HepG2 (cell line): ENCODE data around the gene SERTAD2. TPM values are rescaled to one million over a fixed set of nuclear protein-coding genes. Genes with fewer than 3 reads are reported as not detected.

Experiments
- CC2D1A ChIP-seq: sonication (generic); formaldehyde crosslinking; IDR thresholded peaks from 2 replicates; pipeline ENCODE4 v1.8.1; 2023; ENCODE audit warnings: mild to moderate bottlenecking, missing genetic modification reagents
- FOXA3 ChIP-seq: IDR thresholded peaks from 2 replicates; pipeline ENCODE4 v1.6.1; 2016; ENCODE audit warnings: missing genetic modification reagents, missing compliant biosample characterization
- KAT7 ChIP-seq: IDR thresholded peaks from 2 replicates; pipeline ENCODE4 v1.6.1; 2018; ENCODE audit warnings: borderline replicate concordance, missing compliant biosample characterization
- MED1 ChIP-seq: sonication (generic); formaldehyde crosslinking; IDR thresholded peaks from 2 replicates; pipeline ENCODE4 v1.4.0; 2020; ENCODE audit warnings: missing genetic modification reagents
- MIXL1 ChIP-seq: IDR thresholded peaks from 2 replicates; pipeline ENCODE4 v1.6.1; 2016
- PTBP1 ChIP-seq: fragments of 200-400 bp; formaldehyde crosslinking; IDR thresholded peaks from 2 replicates; pipeline ENCODE4 v1.6.1; 2018; ENCODE audit warnings: low read length, low read depth; ENCODE audit not compliant: poor library complexity, severe bottlenecking
- TGIF2 ChIP-seq: IDR thresholded peaks from 2 replicates; pipeline ENCODE4 v1.6.1; 2016; ENCODE audit warnings: control low read depth, missing compliant biosample characterization
- ZNF34 ChIP-seq: sonication (generic); formaldehyde crosslinking; IDR thresholded peaks from 2 replicates; pipeline ENCODE4 v1.4.0; 2020; ENCODE audit warnings: mild to moderate bottlenecking, missing genetic modification reagents, borderline replicate concordance
- ZNF451 ChIP-seq: sonication (generic); formaldehyde crosslinking; IDR thresholded peaks from 2 replicates; pipeline ENCODE4 v1.5.0; 2020; ENCODE audit warnings: mild to moderate bottlenecking, missing genetic modification reagents
- polyA plus RNA-seq, 8 experiments: library from polyadenylated mRNA; depleted of rRNA in 3 of 8; stranded (reverse) in 7 of 8; unstranded in 1 of 8; fragments of >200 nt; fragmentation: Illumina TruSeq in 4 of 8; extraction: Trizol in 4 of 8; gene quantifications; 2 replicates each; pipeline versions ENCODE4 v1.2.1 to v1.2.3, GENCODE V29; 2011 to 2016; ENCODE audit warnings: low read depth in 4 of 8, missing spikeins in 1 of 8, mixed read lengths in 1 of 8; ENCODE audit not compliant: insufficient read depth in 1 of 8
- total RNA-seq, 5 experiments: library from RNA; depleted of rRNA; stranded (reverse); fragments of >200 nt; fragmentation: Illumina TruSeq; extraction: Trizol; gene quantifications; 2 replicates each; pipeline ENCODE4 v1.2.3, GENCODE V29; 2016; ENCODE audit warnings: low read depth in 1 of 5
- TF ChIP-seq, protein P1 (sequence below): sonication (generic); formaldehyde crosslinking; IDR thresholded peaks from 2 replicates; pipeline ENCODE4 v1.5.1; 2020; ENCODE audit warnings: missing genetic modification reagents, mild to moderate bottlenecking, borderline replicate concordance
- TF ChIP-seq, protein P2 (sequence below): sonication (generic); formaldehyde crosslinking; IDR thresholded peaks from 2 replicates; pipeline ENCODE4 v1.8.0; 2022; ENCODE audit warnings: missing genetic modification reagents, mild to moderate bottlenecking, borderline replicate concordance
- TF ChIP-seq, protein P3 (sequence below): fragments of 450-650 bp; IDR thresholded peaks from 2 replicates; pipeline ENCODE4 v1.6.1; 2017
- TF ChIP-seq, protein P4 (sequence below): sonication (generic); formaldehyde crosslinking; IDR thresholded peaks from 2 replicates; pipeline ENCODE4 v1.4.0; 2020; ENCODE audit warnings: missing genetic modification reagents
- TF ChIP-seq, protein P5 (sequence below): IDR thresholded peaks from 2 replicates; pipeline ENCODE4 v1.6.1; 2018; ENCODE audit warnings: missing genetic modification reagents, mild to moderate bottlenecking, missing compliant biosample characterization
- TF ChIP-seq, protein P6 (sequence below): sonication (generic); formaldehyde crosslinking; IDR thresholded peaks from 2 replicates; pipeline ENCODE4 v1.8.0; 2022; ENCODE audit warnings: mild to moderate bottlenecking, missing genetic modification reagents; ENCODE audit not compliant: insufficient replicate concordance
- TF ChIP-seq, protein P7 (sequence below): conservative IDR thresholded peaks from 2 replicates; pipeline ENCODE4 v1.6.1; 2018; ENCODE audit warnings: missing genetic modification reagents
- TF ChIP-seq, protein P8 (sequence below): sonication (generic); formaldehyde crosslinking; IDR thresholded peaks from 2 replicates; pipeline ENCODE4 v1.8.0; 2022; ENCODE audit warnings: mild to moderate bottlenecking, missing genetic modification reagents, moderate library complexity

The SERTAD2 gene
- total and polyA plus RNA-seq, 2 of the 13 experiments (the other 11 are each of a cell fraction or from before 2014, with no cell fraction given): 6.7 to 22.6 TPM

DNA sequence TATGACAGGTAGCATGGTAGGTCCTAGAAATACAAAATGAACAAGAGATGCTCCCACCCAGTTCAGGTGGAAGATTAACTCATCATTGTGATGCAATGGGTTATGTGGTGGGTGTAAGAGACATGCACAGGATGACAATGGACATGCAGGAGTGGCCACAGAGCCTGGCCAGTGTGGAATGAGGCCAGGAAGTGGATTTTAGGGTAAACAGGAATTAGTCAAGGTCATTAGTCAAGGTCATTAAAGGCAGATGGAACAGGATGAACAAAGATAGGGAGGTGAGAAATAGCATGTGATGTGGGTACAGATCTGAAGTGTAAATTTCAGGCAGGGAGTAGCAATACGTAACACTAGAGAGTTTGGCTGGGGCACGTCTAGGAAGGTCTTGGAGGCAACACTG, 15.6 kb upstream of the SERTAD2 start (continued):
- TF ChIP-seq, protein P1, sequence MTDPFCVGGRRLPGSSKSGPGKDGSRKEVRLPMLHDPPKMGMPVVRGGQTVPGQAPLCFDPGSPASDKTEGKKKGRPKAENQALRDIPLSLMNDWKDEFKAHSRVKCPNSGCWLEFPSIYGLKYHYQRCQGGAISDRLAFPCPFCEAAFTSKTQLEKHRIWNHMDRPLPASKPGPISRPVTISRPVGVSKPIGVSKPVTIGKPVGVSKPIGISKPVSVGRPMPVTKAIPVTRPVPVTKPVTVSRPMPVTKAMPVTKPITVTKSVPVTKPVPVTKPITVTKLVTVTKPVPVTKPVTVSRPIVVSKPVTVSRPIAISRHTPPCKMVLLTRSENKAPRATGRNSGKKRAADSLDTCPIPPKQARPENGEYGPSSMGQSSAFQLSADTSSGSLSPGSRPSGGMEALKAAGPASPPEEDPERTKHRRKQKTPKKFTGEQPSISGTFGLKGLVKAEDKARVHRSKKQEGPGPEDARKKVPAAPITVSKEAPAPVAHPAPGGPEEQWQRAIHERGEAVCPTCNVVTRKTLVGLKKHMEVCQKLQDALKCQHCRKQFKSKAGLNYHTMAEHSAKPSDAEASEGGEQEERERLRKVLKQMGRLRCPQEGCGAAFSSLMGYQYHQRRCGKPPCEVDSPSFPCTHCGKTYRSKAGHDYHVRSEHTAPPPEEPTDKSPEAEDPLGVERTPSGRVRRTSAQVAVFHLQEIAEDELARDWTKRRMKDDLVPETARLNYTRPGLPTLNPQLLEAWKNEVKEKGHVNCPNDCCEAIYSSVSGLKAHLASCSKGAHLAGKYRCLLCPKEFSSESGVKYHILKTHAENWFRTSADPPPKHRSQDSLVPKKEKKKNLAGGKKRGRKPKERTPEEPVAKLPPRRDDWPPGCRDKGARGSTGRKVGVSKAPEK (CRISPR knock-in tag): 0 out of 2 replicates have a peak, but pooled peaks have one; percentile 38
- TF ChIP-seq, protein P2, sequence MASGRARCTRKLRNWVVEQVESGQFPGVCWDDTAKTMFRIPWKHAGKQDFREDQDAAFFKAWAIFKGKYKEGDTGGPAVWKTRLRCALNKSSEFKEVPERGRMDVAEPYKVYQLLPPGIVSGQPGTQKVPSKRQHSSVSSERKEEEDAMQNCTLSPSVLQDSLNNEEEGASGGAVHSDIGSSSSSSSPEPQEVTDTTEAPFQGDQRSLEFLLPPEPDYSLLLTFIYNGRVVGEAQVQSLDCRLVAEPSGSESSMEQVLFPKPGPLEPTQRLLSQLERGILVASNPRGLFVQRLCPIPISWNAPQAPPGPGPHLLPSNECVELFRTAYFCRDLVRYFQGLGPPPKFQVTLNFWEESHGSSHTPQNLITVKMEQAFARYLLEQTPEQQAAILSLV (CRISPR knock-in tag): peak; percentile 52; the same call in 1 of the 2 replicates
- TF ChIP-seq CC2D1A (CRISPR knock-in tag) (no peak), ZNF34 (CRISPR knock-in tag) (no peak), MED1 (CRISPR knock-in tag) (peak; percentile 99), TGIF2 (peak; percentile 89), KAT7 (CRISPR knock-in tag) (no peak), FOXA3 (CRISPR knock-in tag) (peak; percentile 96), PTBP1 (no peak), MIXL1 (peak; percentile 93), ZNF451 (CRISPR knock-in tag) (no peak)
- TF ChIP-seq, protein P3, sequence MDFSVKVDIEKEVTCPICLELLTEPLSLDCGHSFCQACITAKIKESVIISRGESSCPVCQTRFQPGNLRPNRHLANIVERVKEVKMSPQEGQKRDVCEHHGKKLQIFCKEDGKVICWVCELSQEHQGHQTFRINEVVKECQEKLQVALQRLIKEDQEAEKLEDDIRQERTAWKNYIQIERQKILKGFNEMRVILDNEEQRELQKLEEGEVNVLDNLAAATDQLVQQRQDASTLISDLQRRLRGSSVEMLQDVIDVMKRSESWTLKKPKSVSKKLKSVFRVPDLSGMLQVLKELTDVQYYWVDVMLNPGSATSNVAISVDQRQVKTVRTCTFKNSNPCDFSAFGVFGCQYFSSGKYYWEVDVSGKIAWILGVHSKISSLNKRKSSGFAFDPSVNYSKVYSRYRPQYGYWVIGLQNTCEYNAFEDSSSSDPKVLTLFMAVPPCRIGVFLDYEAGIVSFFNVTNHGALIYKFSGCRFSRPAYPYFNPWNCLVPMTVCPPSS: no peak
- TF ChIP-seq, protein P4, sequence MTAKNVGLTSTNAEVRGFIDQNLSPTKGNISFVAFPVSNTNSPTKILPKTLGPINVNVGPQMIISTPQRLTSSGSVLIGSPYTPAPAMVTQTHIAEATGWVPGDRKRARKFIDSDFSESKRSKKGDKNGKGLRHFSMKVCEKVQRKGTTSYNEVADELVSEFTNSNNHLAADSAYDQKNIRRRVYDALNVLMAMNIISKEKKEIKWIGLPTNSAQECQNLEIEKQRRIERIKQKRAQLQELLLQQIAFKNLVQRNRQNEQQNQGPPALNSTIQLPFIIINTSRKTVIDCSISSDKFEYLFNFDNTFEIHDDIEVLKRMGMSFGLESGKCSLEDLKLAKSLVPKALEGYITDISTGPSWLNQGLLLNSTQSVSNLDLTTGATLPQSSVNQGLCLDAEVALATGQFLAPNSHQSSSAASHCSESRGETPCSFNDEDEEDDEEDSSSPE: 0 out of 2 replicates have a peak, but pooled peaks have one; percentile 18
- TF ChIP-seq, protein P5, sequence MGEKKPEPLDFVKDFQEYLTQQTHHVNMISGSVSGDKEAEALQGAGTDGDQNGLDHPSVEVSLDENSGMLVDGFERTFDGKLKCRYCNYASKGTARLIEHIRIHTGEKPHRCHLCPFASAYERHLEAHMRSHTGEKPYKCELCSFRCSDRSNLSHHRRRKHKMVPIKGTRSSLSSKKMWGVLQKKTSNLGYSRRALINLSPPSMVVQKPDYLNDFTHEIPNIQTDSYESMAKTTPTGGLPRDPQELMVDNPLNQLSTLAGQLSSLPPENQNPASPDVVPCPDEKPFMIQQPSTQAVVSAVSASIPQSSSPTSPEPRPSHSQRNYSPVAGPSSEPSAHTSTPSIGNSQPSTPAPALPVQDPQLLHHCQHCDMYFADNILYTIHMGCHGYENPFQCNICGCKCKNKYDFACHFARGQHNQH (CRISPR knock-in tag): peak; percentile 80; the same call in 1 of the 2 replicates
- TF ChIP-seq, protein P6, sequence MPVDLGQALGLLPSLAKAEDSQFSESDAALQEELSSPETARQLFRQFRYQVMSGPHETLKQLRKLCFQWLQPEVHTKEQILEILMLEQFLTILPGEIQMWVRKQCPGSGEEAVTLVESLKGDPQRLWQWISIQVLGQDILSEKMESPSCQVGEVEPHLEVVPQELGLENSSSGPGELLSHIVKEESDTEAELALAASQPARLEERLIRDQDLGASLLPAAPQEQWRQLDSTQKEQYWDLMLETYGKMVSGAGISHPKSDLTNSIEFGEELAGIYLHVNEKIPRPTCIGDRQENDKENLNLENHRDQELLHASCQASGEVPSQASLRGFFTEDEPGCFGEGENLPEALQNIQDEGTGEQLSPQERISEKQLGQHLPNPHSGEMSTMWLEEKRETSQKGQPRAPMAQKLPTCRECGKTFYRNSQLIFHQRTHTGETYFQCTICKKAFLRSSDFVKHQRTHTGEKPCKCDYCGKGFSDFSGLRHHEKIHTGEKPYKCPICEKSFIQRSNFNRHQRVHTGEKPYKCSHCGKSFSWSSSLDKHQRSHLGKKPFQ (CRISPR knock-in tag): no peak
- TF ChIP-seq, protein P7, sequence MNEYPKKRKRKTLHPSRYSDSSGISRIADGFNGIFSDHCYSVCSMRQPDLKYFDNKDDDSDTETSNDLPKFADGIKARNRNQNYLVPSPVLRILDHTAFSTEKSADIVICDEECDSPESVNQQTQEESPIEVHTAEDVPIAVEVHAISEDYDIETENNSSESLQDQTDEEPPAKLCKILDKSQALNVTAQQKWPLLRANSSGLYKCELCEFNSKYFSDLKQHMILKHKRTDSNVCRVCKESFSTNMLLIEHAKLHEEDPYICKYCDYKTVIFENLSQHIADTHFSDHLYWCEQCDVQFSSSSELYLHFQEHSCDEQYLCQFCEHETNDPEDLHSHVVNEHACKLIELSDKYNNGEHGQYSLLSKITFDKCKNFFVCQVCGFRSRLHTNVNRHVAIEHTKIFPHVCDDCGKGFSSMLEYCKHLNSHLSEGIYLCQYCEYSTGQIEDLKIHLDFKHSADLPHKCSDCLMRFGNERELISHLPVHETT (CRISPR knock-in tag): no peak
- TF ChIP-seq, protein P8, sequence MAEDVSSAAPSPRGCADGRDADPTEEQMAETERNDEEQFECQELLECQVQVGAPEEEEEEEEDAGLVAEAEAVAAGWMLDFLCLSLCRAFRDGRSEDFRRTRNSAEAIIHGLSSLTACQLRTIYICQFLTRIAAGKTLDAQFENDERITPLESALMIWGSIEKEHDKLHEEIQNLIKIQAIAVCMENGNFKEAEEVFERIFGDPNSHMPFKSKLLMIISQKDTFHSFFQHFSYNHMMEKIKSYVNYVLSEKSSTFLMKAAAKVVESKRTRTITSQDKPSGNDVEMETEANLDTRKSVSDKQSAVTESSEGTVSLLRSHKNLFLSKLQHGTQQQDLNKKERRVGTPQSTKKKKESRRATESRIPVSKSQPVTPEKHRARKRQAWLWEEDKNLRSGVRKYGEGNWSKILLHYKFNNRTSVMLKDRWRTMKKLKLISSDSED: no peak
